T-helper 9 cell (primary cell): ENCODE measurements around the gene PKD1.

Source experiments
- DNase-seq: peaks from one replicate; pipeline ENCODE4 v3.0.0-alpha.2; 2020

The PKD1 gene

DNA sequence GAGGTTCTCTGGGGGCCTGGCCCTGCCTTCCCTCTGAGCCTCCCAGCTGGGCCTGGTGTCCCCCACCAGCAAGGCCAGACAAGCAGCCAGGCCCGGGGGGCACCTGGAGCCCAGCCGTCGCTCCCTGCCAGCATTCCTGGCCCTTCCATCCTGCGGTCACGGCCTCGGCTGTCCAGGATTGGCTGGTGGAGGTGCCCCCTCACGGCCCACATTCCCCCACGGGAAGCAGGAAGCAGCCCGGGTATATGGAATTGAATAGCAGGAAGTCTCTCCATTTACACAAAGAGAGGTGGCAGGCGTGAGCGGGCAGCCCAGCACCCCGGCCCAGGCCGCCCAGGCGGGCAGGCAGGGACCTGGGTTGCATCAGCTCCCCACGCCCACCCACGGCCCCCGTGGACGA is 34.4 kb upstream of the PKD1 start:
- no peak for DNase-seq

DNA sequence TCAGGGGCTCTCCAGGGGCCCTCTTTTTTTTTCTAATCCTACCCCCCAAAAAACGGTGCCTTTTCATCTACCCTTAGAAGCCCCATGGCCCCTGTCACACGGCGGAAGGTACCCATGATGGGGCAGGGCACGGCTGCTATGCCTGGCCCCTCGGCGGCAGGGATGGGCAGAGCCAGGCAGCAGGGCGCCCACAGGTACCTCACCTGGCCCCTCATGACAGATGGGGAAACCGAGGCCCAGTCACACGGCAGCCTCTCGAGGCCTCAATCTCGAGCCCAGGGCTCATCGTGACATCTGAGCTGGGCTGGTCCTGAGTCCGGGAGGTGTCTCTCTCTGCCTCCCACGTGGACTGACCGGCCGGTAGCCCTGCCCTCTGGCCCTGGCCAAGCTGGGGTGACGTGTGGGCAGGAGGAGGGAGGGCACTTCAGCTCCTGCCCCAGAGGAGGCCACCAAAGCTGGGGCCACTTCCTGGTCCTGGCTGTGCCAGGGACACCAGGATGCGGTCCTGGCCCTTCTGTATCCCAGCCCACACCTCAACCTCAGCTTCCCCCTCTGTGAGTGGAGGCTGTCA is 31.5 kb upstream of the PKD1 start:
- DNase-seq: no peak

DNA sequence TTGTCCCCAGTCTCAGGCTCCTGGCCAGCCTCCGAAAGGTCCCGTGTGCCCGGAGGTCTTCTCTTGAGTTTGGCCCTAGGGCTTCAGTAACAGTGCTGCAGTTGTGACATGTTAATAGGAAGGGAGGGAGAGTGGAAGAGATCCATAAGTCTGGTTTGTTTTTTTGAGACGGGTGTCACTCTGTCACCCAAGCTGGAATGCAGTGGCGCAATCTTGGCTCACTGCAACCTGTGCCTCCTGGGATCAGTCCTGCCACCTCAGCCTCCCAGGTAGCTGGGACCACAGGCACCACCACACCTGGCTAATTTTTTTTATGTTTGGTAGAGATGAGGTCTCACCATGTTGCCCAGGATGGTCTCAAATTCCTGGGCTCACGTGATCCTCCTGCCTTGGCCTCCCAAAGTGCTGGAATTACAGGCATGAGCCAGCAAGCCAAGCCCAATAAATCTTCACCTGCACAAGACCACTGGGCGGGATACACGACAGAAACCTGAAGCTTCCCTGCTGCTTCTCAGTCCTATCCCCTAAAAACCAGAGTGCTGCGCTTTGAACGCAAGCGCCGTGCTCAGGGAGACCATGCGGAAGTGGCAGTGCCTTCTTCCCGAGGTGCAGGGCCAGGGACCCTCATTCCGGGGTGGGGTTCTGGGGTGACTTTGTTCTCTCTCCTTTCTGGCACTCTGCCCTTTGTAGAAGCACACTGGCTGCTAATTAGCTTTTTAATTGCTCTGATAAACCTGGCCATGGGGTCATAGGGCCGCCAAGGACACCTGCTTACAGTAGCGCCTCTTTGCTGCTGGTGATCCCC is 30.8 kb upstream of the PKD1 start:
- DNase-seq: no peak

DNA sequence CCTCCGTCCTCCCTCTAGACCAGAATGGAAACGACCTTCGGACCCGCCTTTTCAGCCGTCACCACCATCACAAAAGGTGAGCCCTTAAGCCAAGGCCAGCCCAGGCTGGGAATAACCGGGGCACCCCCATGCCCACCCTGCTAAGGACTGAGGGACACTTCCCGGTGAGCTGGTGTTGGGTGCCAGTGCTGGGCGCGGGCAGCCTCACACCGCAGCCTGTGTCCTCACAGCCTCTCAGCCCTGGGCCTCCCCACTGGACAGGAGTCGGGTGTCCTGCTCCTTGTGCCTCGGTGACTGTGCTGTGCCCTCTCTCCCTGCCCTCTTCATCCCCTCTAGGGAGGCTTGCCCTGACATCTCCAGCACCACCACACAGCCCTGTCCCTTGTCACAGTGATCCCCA is 30.2 kb upstream of the PKD1 start:
- no peak for DNase-seq

DNA sequence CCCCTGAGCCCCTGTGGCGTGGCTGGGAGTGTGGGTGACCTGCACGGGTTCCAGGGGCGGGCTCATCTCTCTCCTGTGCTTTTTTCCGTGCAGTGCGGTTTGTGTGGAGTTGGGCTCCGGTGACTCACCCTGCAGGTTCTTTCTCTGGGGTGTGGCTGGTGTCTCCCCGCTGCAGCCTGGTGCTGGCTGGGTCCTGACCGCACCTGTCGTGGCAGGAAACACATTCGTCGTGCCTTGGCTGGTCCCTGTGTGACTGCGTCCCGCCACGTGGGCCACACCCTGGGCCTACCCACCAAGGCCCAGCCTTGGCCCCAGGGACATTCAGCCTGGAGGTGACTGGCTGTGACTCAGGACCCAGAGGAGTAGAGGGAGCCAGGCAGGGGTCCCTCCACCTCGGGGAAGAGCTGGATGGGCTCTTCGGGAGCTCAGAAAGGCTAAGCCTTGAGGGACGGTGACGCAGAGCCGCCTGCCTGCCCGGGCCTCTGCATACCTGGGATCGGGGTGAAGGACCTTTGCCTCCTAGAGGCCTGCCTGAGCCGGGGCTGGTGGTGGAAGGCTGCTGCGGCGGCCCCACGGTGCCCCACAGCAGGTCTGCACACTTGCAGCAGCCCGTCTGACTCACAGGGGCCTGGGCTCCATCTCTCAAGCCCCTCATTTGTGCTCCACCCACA is 27.6 kb upstream of the PKD1 start:
- no peak for DNase-seq

DNA sequence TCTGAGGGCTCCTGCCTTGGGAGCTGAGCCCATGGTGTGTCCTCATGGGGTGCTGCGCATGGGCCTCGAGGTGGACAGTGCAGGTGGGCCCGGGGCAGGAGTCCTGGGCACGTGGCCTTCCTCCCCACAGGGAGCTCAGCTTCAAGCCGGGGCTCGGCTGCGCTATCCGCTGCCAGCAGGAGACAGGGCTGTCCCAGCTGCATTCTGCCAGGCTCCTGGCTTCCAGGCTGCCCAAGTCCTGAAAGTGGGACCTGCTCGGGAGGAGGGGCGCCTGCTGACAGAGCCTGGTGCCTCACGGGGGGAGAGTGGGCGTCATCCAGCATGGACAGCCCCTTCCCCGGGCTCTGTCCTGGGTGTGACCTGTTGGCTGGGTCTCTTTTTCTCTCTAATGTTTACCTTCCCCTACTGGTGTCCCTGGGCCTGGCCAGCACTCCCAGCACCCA is 27.0 kb upstream of the PKD1 start:
- DNase-seq: no peak

DNA sequence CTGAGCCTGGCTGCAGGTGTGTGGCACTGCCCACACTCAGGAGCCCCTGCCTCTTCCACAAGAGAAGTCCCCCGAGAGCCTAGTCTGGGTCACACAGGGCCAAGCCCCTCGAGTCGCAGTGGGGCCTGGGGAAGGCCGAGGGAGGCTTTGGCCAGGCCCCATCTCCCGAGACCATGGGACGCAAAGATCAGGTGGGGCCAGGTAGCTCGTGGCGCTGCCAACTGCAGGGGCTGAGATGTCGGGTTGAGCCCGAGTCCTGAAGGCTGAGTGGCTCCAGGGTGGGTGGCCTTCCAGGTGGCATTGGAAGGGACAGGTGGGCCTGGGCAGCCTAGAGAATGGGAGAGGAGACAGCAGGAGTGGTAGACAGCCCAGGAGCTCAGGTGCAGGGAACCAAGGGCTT is 26.2 kb upstream of the PKD1 start:
- no peak for DNase-seq

DNA sequence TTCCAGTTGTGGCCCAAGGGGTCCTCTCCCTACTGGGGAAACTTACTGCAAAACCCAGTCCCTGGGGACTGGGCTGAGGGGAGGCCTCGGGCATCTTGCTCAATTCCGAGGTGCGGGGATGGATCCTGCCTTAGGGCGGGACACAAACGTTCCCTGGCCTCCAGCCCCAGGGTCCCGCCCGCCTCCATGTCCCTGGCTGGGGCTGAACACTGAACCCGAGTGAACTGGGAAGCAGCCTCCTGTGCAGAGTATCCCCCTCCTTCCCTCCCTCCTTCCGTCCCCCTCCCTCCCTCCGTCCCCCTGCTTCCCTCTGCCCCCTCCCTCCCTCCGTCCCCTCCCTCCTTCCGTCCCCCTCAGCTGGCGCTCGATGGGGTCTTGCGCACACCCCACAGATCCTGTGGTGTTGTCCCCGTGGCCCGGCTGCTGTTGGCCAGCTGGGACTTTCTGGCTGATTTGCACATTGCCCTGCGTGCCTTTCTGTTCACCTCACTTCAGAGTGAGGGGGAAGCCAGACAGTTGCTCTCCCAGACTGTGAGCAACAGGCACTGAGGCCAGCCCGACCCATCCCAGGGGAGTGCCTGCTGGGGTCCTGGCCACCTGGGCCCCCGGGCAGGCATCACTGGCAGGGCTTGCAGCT is 25.3 kb upstream of the PKD1 start:
- no peak for DNase-seq

DNA sequence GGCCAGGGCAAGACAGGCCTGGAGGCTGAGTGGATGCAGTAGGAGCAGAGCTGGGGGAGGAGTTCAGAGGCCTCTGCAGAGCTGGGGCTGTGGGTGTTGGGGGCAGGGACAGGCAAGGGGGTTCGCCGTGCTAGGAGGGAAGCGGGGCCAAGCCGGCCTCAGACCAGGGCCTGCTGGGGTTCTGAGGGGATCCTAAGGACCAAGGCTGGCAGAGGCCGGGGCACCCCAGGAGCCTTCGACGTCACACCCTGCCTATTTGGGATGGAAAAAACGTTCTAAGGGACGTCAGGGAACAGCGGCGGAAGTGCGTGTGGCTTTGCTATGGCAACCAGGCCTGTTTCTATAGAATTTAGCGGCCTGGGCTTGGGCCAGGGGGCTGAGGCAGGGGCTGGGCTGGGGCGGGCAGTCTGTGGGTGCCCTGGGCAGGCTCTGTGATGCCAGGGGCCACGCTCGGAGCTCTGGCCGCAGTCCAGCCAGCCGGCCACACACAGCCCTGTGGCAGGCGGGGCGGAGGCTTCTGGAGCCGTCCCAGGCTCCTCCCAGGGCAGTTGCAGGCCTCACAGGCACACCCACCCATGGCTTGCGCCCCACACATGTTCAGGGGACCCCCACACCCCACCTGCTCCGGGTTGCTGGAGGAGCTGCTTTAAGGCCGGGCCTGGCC is 23.6 kb upstream of the PKD1 start:
- no peak for DNase-seq

DNA sequence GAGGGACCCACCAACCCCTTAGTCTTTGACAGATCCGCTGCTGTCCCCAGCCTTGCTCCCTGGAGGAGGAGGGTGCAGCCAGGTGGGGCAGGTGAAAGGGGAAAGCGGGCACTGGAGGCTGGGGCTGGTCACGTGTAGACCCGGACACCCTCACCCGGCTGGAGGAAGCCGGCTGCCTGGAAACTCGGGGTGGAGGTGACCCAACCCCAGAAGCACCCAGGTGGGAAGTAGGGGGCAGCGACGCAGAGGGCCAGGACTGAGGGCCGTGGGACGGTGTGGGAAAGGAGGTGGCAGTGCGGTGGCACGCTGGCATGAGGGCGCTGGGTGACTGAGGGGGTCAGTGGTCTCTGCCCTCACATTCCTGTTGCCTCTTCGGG is 22.6 kb upstream of the PKD1 start:
- no peak for DNase-seq

DNA sequence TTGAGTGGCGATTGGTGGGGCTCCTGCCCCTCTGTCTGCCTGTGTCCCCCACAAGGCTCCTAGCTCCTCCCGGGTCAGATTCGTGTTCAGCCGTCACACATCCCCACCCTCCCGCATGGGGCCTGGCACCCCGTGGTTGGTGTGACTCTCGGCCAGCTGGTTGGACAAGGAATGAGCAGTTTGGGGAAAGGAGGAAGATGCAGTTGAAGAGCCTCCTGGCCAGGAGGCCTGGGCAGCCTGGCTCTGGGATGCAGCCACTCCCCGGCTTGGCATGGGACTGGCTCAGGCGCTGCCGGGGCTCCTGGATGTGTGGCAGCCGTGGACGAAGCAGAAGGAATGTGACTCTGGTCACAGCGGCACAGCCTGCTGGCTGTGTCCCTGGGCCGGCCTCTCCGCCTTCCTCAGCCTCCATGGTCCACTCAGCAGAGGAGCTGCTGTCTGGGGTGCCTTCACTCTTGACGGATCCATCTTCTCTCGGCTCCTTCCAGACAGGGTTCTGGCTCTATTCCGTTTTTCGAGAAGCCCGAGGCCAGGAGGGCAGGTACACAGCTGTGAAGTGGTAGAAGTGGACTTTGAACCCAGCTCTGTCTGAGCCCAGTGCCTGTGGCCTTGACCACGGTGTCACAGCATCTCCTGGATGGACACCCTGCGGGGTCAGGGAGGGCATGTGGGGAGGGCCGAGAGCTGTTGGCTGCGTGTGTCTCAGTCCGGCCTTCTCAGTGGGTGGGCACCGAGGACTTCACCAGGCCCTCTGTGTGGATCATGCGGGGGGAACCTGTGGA is 22.0 kb upstream of the PKD1 start:
- DNase-seq: no peak

DNA sequence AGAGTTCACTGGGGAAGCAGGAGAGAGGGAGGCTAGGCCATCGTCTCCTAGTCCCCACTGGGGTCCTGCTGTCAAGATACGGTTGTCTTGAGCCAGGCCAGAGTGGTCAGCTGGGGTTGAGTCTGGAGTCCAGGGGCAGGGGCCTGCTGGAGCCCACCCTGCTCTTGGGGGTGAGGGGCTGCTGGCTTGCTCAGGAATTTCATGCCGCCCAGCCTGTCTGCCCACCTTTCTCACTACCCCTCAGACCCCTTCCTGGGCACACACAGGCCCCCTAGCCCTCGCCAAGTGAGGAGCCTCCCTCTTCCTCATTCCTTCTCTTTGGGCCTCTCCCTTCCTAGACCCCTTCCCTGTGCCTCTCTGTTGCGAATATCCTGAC is 21.1 kb upstream of the PKD1 start:
- DNase-seq: no peak

DNA sequence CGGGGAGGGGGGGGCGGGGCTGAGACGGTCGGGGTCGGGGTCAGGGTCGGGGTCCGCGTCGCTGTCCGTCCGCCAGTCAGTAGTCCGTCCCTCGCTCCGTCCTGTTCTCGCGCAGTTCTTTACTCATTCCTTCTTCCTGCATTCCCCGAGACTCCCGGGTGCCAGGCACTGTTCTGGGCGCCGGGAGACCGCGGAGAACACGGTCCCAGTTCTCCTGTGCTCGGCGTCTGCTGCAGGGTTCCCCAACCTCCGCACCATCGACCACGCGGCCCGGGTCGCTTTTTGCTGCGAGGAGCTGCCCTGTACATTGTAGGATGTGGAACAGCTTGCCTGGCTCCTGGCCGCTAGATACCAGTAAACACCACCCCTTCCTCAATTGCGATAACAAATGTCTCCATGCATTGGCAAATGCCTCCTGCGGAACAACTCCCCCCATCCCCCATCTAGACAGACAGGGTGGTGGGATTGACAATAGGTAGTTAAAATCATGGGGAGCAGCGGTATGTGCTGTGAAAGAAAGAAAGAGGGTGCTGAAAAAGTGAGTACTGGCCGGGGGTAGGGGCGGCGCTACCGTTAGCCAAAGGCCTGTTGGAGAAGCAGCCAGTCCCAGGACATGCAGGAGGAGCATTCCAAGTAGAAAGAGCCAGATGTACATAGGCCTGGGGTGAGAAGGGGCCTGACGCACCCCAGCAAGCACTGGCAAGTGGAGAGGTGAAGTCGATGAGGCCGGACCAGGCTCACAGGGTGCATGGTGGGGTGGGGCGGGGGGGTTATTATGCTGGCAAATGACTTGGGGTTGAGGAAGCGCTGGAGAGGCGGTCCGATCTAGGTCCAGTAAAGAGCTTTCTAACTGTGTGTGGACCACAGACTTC is 20.5 kb upstream of the PKD1 start:
- no peak for DNase-seq

DNA sequence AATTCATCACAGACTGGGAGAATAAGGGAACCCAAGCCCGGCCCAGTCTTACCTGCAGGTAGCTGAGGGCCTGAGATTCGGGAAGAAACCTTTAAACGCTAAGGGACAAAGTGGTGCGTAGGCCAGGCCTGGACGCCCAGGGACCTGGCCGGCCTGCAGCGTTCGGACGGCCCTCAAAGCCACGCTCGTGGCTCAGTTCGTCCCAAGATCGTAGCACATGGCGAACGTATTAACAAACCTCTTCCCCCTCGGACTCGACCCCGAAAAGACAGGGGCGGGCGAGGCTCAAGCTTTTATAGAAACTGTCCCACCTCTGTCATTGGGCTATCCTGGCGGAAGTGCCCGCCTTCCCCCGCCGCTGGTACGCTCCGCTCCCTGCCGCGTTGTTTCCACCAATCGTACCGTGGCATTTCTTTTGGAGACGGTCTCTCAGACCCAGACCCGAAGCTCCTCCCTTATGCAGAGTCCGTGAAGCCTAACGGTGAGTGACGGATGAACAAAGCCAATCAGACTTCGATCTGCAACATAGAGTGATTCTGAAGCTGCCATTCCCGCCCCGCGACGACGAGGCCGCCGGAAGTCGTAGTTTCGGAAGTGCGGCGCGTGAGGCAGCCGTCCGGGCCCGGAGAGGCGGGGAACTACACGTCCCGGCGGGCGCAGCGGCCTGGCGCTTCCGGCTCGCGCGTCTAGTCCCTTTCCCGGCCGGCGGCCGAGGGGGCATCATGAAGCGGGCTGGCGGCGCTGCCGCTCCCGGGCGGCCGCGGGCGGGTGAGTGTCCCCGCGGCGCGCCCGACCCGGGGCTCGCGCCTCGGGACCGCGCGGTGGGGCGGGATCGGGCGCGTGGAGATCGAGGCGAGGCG is 19.6 kb upstream of the PKD1 start, which contains the start of gene TRAF7:
Gene TRAF7, plus strand, starts transcription at position 692 of the 860 bp plus-strand sequence. CDS start 8,139 bp downstream, outside the sequence.
- DNase-seq: peak; percentile 93

DNA sequence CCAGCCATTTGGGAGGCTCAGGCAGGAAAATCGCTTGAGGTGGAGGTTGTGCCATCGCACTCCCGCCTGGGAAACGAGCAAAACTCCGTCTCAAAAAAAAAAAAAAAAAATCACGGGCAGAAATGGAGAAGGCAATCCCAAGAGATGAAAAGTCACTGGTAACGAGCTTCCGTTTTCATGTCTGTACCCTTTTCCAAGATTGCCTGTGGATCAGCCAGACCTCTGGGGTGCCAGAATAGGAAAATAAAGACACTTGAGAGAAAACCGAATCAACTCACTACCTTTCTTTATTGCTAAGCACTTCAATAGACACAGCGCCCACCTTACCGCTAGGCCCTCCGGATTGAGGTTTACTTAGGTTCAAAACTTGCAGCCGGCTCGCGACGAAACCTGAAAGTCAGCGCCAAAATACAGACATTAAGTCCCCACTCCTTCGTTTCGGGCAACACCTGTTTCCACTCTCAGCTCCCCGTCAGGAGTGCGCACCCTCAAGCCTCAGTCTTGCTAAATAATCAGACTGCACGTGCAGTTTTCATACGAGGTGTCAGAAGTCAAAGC is 18.9 kb upstream of the PKD1 start:
- DNase-seq: no peak

DNA sequence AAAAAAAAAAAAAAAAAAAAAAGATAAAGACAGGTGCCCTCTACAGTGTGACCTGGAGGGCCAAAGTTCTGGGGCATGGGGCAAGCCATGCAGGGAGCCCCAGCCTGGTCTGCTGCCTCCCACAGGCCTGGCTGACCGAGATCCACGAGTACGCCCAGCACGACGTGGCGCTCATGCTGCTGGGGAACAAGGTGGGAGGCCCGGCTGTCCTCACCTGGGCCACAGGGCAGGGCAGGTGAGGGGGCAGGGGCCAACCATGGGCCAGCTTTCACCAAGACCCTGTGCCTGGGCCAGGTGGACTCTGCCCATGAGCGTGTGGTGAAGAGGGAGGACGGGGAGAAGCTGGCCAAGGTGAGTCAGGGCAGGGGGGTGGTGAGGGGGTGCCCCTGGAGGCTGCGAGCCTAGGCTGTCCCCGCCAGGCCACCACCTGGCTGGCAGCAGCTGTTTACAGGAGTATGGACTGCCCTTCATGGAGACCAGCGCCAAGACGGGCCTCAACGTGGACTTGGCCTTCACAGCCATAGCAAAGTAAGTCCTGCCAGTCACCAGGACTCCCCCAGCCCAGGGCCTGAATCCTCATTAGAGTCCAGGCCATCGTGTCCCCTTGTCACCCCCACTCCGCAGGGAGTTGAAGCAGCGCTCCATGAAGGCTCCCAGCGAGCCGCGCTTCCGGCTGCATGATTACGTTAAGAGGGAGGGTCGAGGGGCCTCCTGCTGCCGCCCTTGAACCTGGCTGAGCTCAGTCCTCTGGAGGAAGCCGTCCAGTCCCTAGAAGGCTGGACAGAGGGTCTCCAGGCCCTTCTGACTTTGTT is 17.2 kb upstream of the PKD1 start:
- DNase-seq: no peak

DNA sequence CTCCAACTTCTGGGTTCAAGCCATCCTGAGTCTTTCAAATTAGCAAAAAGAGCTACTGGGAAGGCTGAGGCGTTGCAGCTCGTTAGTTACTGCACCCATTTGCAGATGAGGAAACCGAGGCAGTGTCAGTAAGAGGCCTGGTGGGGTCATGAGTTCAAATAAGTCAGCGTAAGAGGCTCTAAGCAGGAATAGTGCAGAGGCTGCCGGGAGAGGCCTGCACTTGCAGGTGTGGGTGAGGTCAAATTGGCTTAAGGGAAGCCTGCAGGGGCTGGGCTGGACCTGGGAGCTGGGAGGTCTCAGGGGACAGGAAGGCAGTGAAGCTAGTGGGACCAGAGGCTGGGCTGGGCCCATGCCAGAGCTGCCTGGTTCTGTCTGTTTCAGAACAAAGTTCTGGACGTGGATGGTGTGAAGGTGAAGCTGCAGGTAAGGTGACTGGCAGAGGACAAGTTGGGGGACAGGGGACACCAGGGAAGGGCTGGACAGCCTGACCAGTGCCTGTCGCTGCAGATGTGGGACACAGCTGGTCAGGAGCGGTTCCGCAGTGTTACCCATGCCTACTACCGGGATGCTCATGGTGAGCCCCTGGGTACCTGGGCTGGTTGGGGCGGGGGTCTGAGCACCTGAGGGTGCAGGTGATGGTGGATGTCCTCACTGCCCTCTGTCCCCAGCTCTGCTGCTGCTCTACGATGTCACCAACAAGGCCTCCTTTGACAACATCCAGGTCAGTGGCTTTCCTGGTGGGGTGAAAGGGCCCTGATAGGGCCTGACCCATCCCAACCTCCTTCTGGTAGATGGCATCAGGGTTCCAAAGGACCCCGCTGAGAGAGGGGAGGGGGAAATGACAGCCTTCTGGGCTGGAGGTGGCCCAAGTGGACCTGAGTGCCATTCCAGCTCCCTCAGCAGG is 15.7 kb upstream of the PKD1 start:
- DNase-seq: no peak
